ENCODE data around the gene PKLR.
"Not testable (repeated sequence)": the region's sequence is repeated elsewhere in the genome, so short reads cannot be mapped to it uniquely, and the experiment has no call there.

Gene PKLR

GRCh38 chr1:155301342-155301841 lies at the start of gene PKLR:
Gene PKLR, minus strand, starts transcription at chr1:155301438. Its CDS starts 43 bp downstream, at chr1:155301395.
- DNase-seq (ENCODE audit: low read depth in 1 of 2, low spot score in 1 of 2) = no peak

GRCh38 chr1:155342842-155343241 lies 41.6 kb upstream of the PKLR start:
- no peak for DNase-seq (ENCODE audit: low read depth in 1 of 2, low spot score in 1 of 2)

- no peak for DNase-seq (ENCODE audit: low read depth in 1 of 2, low spot score in 1 of 2)
Observed at GRCh38 chr1:155339515-155340097, 38.4 kb upstream of the PKLR start.

GRCh38 chr1:155334962-155335361 lies 33.7 kb upstream of the PKLR start:
- DNase-seq (ENCODE audit: low read depth in 1 of 2, low spot score in 1 of 2) = no peak

GRCh38 chr1:155329980-155330598 lies 28.9 kb upstream of the PKLR start:
- no peak for DNase-seq (ENCODE audit: low read depth in 1 of 2, low spot score in 1 of 2)

GRCh38 chr1:155328856-155329255 lies 27.6 kb upstream of the PKLR start:
- DNase-seq (ENCODE audit: low read depth in 1 of 2, low spot score in 1 of 2) = not testable (repeated sequence)

- no peak for DNase-seq (ENCODE audit: low read depth in 1 of 2, low spot score in 1 of 2)
Observed at GRCh38 chr1:155327981-155328380, 26.7 kb upstream of the PKLR start.

- no peak for DNase-seq (ENCODE audit: low read depth in 1 of 2, low spot score in 1 of 2)
Observed at GRCh38 chr1:155326631-155327037, 25.4 kb upstream of the PKLR start.

GRCh38 chr1:155326020-155326526 lies 24.8 kb upstream of the PKLR start:
- no peak for DNase-seq (ENCODE audit: low read depth in 1 of 2, low spot score in 1 of 2)

- no peak for DNase-seq (ENCODE audit: low read depth in 1 of 2, low spot score in 1 of 2)
Observed at GRCh38 chr1:155325603-155325893, 24.3 kb upstream of the PKLR start.

GRCh38 chr1:155324717-155325602 lies 23.7 kb upstream of the PKLR start:
- DNase-seq (ENCODE audit: low read depth in 1 of 2, low spot score in 1 of 2) = no peak

GRCh38 chr1:155324037-155324716 lies 22.9 kb upstream of the PKLR start:
- peak; percentile 61 to 80 for DNase-seq (ENCODE audit: low read depth in 1 of 2, low spot score in 1 of 2)

- DNase-seq (ENCODE audit: low read depth in 1 of 2, low spot score in 1 of 2) = peak; percentile 58 to 71
Observed at GRCh38 chr1:155323729-155324036, 22.4 kb upstream of the PKLR start.

- peak; percentile 80 for DNase-seq (ENCODE audit: low read depth in 1 of 2, low spot score in 1 of 2)
Observed at GRCh38 chr1:155322953-155323728, 21.9 kb upstream of the PKLR start.

- DNase-seq (ENCODE audit: low read depth in 1 of 2, low spot score in 1 of 2) = no peak
Observed at GRCh38 chr1:155322571-155322952, 21.3 kb upstream of the PKLR start.

- no peak for DNase-seq (ENCODE audit: low read depth in 1 of 2, low spot score in 1 of 2)
Observed at GRCh38 chr1:155321639-155322503, 20.6 kb upstream of the PKLR start.

GRCh38 chr1:155320661-155321617 lies 19.7 kb upstream of the PKLR start, which contains the start of gene RUSC1:
Gene RUSC1, plus strand, starts transcription at chr1:155320894. Its CDS starts 880 bp downstream, at chr1:155321774.
- peak; percentile 51 to 53 for DNase-seq (ENCODE audit: low read depth in 1 of 2, low spot score in 1 of 2)

GRCh38 chr1:155320252-155320651 lies 19.0 kb upstream of the PKLR start:
- no peak for DNase-seq (ENCODE audit: low read depth in 1 of 2, low spot score in 1 of 2)

GRCh38 chr1:155319536-155319935 lies 18.3 kb upstream of the PKLR start:
- DNase-seq (ENCODE audit: low read depth in 1 of 2, low spot score in 1 of 2) = no peak
